Ishikawa (cell line): Measurements from ENCODE around the gene TTLL7.

Source experiments
- CEBPB ChIP-seq: IDR thresholded peaks from 2 replicates; pipeline ENCODE4 v1.6.1; 2012
- CREB1 ChIP-seq: IDR thresholded peaks from 2 replicates; pipeline ENCODE4 v1.6.1; 2012; ENCODE audit warnings: low read depth
- EGR1 ChIP-seq: IDR thresholded peaks from 2 replicates; pipeline ENCODE4 v1.6.1; 2012
- EP300 ChIP-seq: IDR thresholded peaks from 2 replicates; pipeline ENCODE4 v1.6.1; 2012; ENCODE audit warnings: borderline replicate concordance
- FOXM1 ChIP-seq: IDR thresholded peaks from 2 replicates; pipeline ENCODE4 v1.6.1; 2012; ENCODE audit warnings: low read depth, borderline replicate concordance
- MAX ChIP-seq: IDR thresholded peaks from 2 replicates; pipeline ENCODE4 v1.6.1; 2012
- NFIC ChIP-seq: IDR thresholded peaks from 2 replicates; pipeline ENCODE4 v1.6.1; 2012
- RAD21 ChIP-seq: IDR thresholded peaks from 2 replicates; pipeline ENCODE4 v1.6.1; 2012; ENCODE audit warnings: low read depth
- REST ChIP-seq: IDR thresholded peaks from 2 replicates; pipeline ENCODE4 v1.6.1; 2012; ENCODE audit warnings: low read depth, mild to moderate bottlenecking
- TAF1 ChIP-seq: IDR thresholded peaks from 2 replicates; pipeline ENCODE4 v1.6.1; 2012; ENCODE audit warnings: low read depth, mild to moderate bottlenecking
- TCF12 ChIP-seq: IDR thresholded peaks from 2 replicates; pipeline ENCODE4 v1.6.1; 2012; ENCODE audit warnings: low read depth
- TEAD4 ChIP-seq: IDR thresholded peaks from 2 replicates; pipeline ENCODE4 v1.6.1; 2012
- USF1 ChIP-seq: IDR thresholded peaks from 2 replicates; pipeline ENCODE4 v1.6.1; 2012
- YY1 ChIP-seq: IDR thresholded peaks from 2 replicates; pipeline ENCODE4 v1.6.1; 2012; ENCODE audit warnings: low read depth
- ZBTB7A ChIP-seq: IDR thresholded peaks from 2 replicates; pipeline ENCODE4 v1.6.1; 2012; ENCODE audit warnings: low read depth

Gene TTLL7

GRCh38 chr1:83959824-83960498 lies 39.0 kb downstream of the TTLL7 start:
- TF ChIP-seq RAD21: no peak
- TF ChIP-seq CEBPB: peak; percentile 56

- TF ChIP-seq ZBTB7A: no peak
- no peak for TF ChIP-seq NFIC
- no peak for TF ChIP-seq MAX
Measured at GRCh38 chr1:83958704-83959103, 40.2 kb downstream of the TTLL7 start.

GRCh38 chr1:83954166-83954823 lies 44.6 kb downstream of the TTLL7 start:
- TF ChIP-seq FOXM1: no peak
- TF ChIP-seq TAF1: no peak
- no peak for TF ChIP-seq TCF12
- no peak for TF ChIP-seq MAX
- no peak for TF ChIP-seq CREB1
- TF ChIP-seq EGR1: no peak
- no peak for TF ChIP-seq TEAD4
- TF ChIP-seq RAD21: no peak
- no peak for TF ChIP-seq USF1
- TF ChIP-seq ZBTB7A: no peak
- no peak for TF ChIP-seq YY1
- TF ChIP-seq EP300: no peak
- TF ChIP-seq NFIC: no peak
- no peak for TF ChIP-seq CEBPB
- TF ChIP-seq REST: no peak

- no peak for TF ChIP-seq CEBPB
Measured at GRCh38 chr1:83950106-83950661, 48.7 kb downstream of the TTLL7 start.

- TF ChIP-seq TEAD4 (no peak), USF1 (no peak), YY1 (no peak), EGR1 (no peak), ZBTB7A (no peak)
Measured at GRCh38 chr1:83942914-83943313, 56.0 kb downstream of the TTLL7 start.

GRCh38 chr1:83934550-83934949 lies 64.4 kb downstream of the TTLL7 start:
- TF ChIP-seq TEAD4: no peak
- TF ChIP-seq TAF1: no peak
- no peak for TF ChIP-seq REST
- no peak for TF ChIP-seq FOXM1
- TF ChIP-seq TCF12: no peak
- TF ChIP-seq ZBTB7A: no peak
- TF ChIP-seq USF1: no peak
- no peak for TF ChIP-seq EGR1
- TF ChIP-seq CEBPB: no peak

- TF ChIP-seq NFIC (no peak), EP300 (no peak), TAF1 (no peak), FOXM1 (no peak), RAD21 (no peak), TEAD4 (no peak), YY1 (no peak), REST (no peak)
Measured at GRCh38 chr1:83932693-83933092, 66.2 kb downstream of the TTLL7 start.
